Stimulated activated memory B cell treated with anti-CD40 and anti-IgM and Interleukin-4, amounts not matched to agents 10 μg/mL and 1 μg/mL and 100 μg/mL, for 72 hours (primary cell): ENCODE data around the gene PEX6.

Experiments used
- ATAC-seq: fragments of 150-1000 bp; cut with Tn5 transposase; 2 replicates; pipeline ENCODE4 v1.10.0; 2021
- H3K27ac Mint-ChIP-seq: one replicate; pipeline ENCODE4 v1.8.0; 2022; ENCODE audit warnings: mild to moderate bottlenecking, mixed read lengths
- H3K27me3 Mint-ChIP-seq: one replicate; pipeline ENCODE4 v1.8.0; 2022; ENCODE audit warnings: mixed read lengths
- H3K36me3 Mint-ChIP-seq: one replicate; pipeline ENCODE4 v1.8.0; 2022; ENCODE audit warnings: mixed read lengths
- H3K4me1 Mint-ChIP-seq: one replicate; pipeline ENCODE4 v1.8.0; 2022; ENCODE audit warnings: mixed read lengths
- H3K4me3 Mint-ChIP-seq: one replicate; pipeline ENCODE4 v1.8.0; 2022; ENCODE audit warnings: mild to moderate bottlenecking, moderate library complexity, mixed read lengths
- H3K9me3 Mint-ChIP-seq: one replicate; pipeline ENCODE4 v1.8.0; 2022; ENCODE audit warnings: mixed read lengths

The PEX6 gene, protein sequence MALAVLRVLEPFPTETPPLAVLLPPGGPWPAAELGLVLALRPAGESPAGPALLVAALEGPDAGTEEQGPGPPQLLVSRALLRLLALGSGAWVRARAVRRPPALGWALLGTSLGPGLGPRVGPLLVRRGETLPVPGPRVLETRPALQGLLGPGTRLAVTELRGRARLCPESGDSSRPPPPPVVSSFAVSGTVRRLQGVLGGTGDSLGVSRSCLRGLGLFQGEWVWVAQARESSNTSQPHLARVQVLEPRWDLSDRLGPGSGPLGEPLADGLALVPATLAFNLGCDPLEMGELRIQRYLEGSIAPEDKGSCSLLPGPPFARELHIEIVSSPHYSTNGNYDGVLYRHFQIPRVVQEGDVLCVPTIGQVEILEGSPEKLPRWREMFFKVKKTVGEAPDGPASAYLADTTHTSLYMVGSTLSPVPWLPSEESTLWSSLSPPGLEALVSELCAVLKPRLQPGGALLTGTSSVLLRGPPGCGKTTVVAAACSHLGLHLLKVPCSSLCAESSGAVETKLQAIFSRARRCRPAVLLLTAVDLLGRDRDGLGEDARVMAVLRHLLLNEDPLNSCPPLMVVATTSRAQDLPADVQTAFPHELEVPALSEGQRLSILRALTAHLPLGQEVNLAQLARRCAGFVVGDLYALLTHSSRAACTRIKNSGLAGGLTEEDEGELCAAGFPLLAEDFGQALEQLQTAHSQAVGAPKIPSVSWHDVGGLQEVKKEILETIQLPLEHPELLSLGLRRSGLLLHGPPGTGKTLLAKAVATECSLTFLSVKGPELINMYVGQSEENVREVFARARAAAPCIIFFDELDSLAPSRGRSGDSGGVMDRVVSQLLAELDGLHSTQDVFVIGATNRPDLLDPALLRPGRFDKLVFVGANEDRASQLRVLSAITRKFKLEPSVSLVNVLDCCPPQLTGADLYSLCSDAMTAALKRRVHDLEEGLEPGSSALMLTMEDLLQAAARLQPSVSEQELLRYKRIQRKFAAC

DNA sequence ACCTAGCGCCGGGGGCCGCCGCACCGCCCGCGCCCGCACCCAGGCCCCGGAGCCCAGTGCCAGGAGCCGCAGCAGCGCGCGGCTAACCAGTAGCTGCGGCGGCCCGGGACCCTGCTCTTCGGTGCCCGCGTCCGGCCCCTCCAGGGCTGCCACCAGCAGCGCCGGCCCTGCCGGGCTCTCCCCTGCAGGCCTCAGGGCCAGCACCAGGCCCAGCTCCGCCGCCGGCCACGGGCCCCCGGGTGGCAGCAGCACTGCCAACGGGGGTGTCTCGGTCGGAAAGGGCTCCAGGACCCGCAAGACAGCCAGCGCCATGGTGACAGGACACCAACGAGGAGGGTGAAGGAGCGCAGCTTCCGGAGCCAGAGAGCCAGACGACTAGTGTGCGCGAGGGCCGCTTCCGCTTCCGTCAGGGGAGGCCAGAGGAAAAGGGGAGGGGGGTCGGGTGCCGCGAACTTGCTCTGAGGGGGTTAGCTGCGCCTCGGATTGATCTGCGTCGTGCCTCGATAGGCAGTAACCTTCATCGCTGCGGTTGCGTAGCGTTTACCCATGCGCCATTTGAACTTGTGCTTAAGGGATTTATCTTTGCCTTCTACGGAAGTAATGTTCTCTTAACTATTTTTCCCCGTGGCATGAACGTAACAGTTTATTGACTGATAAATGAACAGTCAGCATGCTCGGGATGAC is at the start of gene PEX6:
Gene PEX6, minus strand, starts transcription at position 343 of the 684 bp plus-strand sequence. Its CDS starts 31 bp downstream, at position 312.
- peak; percentile 99 for ATAC-seq
- H3K4me1 Mint-ChIP-seq: peaks cover 47% of the 10 kb centered on the region
- no peaks in the 10 kb centered on the region for H3K27me3 Mint-ChIP-seq
- peaks cover 7% of the 10 kb centered on the region for H3K36me3 Mint-ChIP-seq
- H3K4me3 Mint-ChIP-seq: peak within 1 kb of the TSS; percentile 84
- H3K27ac Mint-ChIP-seq: peak within 1 kb of the TSS; percentile 93
- no peaks in the 10 kb centered on the region for H3K9me3 Mint-ChIP-seq

DNA sequence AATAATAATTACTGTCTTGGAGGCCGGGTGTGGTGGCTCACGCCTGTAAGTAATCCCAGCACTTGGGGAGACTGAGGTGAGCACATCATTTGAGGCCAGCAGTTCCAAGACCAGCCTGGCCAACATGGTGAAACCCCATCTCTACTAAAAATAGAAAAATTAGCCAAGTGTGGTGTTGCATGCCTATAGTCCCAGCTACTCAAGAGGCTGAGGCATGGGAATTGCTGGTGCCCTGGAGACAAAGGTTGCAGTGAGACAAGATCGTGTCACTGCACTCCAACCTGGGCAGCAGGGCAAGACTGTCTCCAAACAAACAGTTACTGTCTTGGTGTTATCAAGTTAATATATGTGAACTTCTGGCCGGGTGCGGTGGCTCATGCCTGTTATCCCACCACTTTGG is 47.4 kb upstream of the PEX6 start:
- no peaks in the 10 kb centered on the region for H3K27me3 Mint-ChIP-seq
- H3K4me3 Mint-ChIP-seq: no peak overlapping the region
- ATAC-seq: no peak
- H3K4me1 Mint-ChIP-seq: peaks cover 16% of the 10 kb centered on the region
- peaks cover 53% of the 10 kb centered on the region for H3K36me3 Mint-ChIP-seq
- no peak overlapping the region for H3K27ac Mint-ChIP-seq
- no peaks in the 10 kb centered on the region for H3K9me3 Mint-ChIP-seq

DNA sequence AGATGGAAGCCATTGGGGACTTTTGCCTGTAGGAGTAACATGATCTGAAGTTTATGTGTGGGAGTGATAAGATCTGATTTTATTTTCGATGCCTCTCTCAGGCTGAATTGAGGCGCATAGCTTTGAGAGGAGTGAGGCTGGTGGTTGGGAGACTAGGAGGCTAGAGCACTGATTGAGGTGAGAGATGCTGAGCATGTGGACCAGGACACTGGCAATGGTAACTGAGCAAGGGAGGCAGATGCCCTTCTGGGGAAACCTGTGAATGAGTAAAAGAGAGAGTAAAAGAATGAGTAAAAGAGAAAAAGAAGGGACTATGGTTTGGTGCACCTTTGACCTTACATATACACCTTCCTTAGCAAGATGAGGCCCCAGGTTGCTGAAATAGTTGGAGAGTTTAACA is 45.5 kb upstream of the PEX6 start:
- peaks cover 23% of the 10 kb centered on the region for H3K4me1 Mint-ChIP-seq
- H3K9me3 Mint-ChIP-seq: no peaks in the 10 kb centered on the region
- no peak overlapping the region for H3K4me3 Mint-ChIP-seq
- H3K27ac Mint-ChIP-seq: no peak overlapping the region
- no peak for ATAC-seq
- H3K27me3 Mint-ChIP-seq: no peaks in the 10 kb centered on the region
- H3K36me3 Mint-ChIP-seq: peaks cover 54% of the 10 kb centered on the region

DNA sequence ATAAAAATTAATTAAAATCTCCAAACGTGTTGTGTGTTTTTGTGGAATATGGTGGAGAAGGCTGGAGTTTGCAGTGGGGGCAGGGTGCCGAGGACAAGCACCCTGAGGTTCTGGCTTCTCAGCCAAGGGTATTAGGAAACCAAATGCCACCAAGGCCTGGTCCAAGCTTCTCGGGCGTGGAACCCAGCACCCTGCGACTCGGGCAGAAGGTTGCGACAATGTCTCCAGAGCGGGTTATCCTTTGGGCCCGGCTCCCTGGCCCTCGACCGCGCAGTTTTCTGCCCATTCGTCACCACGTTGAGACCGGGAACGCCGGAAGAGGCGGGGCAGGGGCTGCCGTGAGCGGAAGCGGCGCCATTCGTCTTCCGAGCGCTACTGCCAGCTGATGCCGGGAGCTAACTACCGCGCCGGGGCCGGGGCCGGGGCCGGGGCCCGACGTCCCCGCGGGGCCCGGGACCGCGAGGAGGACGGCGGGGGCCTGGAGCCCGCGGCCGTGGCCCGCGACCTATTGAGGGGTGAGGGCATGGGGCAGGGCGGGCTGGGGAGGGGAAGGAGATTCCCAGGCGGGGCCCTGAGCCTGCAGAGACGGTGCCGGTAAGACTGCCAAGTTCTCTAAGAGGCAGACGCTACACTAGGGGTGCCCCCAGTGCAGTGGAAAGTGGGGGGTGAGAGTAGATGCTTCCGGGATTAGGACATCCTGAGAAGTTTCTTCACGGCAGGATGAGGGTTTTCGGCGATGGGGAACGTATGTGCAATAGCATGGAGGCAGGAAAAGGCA is 42.5 kb upstream of the PEX6 start, which contains the start of gene RRP36:
Gene RRP36, plus strand, starts transcription at position 354 of the 778 bp plus-strand sequence. Its CDS starts 32 bp downstream, at position 386.
- Mint-ChIP-seq H3K27me3 (no peaks in the 10 kb centered on the region), H3K9me3 (no peaks in the 10 kb centered on the region), H3K27ac (peak within 1 kb of the TSS; percentile 96), H3K36me3 (peaks cover 53% of the 10 kb centered on the region), H3K4me1 (peaks cover 43% of the 10 kb centered on the region), H3K4me3 (peak within 1 kb of the TSS; percentile 99)
- peak; percentile 92 for ATAC-seq

DNA sequence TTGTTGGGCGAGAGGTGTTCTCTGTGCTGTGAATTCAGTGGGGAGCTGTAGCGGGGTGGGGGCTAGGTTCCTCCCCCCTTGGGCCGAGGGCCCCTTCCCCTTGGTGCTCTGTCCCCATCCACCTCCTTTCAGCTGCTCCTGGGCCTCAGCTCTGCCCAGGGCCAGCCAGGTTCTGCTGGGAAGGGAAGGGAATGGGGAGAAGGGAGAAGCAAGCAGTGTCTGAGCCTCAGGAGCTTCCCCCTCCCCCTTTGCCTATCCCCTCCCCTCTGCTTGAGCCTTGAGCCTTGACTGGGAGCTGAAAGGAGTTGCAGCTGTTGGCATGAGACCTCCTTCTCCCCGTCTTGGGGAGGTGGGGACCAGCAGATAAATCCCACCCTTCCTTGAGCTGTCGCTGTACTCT is 41.9 kb upstream of the PEX6 start:
- no peaks in the 10 kb centered on the region for H3K27me3 Mint-ChIP-seq
- peak overlapping the region; percentile 96 for H3K27ac Mint-ChIP-seq
- no peak for ATAC-seq
- no peaks in the 10 kb centered on the region for H3K9me3 Mint-ChIP-seq
- H3K4me1 Mint-ChIP-seq: peaks cover 49% of the 10 kb centered on the region
- peaks cover 47% of the 10 kb centered on the region for H3K36me3 Mint-ChIP-seq
- H3K4me3 Mint-ChIP-seq: peak overlapping the region; percentile 99

DNA sequence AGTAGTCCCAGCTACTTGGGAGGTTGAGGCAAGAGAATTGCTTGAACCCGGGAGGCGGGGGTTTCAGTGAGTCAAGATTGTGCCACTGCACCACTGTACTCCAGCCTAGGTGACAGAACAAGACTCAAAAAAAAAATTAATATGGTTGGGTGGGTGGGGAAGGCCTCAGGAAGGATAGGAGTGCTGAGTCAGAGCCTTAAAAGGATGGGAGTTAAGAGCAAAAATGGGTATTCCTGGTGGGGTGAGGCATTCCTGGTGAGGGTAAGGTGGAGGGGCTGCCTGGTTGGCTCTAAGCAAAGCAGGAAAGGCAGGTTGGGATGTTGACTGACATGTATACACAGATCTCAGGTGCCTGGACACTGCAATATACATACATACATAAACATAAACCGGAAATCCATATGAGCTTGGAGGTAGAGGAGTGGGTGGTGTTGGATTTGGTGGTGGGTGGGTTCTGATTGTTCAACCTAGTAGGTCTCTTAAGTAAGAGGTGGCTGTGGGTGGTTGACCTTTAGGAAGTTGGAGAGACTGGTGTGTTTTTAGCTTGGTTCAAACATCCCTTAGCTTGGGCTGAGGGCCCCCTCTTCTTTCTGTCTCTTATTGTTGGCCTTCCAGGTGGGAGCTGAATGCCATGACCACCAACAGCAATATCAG is 41.2 kb upstream of the PEX6 start:
- Mint-ChIP-seq H3K27ac (peak overlapping the region; percentile 5), H3K9me3 (no peaks in the 10 kb centered on the region), H3K4me1 (peaks cover 50% of the 10 kb centered on the region), H3K4me3 (peak overlapping the region; percentile 12), H3K27me3 (no peaks in the 10 kb centered on the region), H3K36me3 (peaks cover 44% of the 10 kb centered on the region)
- no peak for ATAC-seq

DNA sequence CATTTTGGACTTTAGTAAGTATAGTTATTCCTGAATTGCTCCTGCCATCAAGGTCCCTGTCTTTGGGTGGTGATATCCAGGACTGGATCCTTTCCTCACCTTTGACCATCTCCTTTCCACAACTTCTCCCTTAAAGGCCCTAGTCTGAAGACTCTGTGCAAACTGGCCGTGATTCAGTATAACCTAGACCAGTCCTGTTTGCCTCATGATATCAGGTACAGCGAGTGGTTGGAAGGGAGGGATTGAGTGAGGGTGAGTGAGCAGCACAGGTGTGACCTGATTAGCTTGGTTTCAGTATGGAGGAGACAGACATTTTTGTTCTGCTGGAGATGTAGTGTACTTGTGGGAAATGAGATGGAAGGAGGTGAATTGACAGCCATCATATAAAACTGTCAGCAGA is 40.2 kb upstream of the PEX6 start:
- H3K27ac Mint-ChIP-seq: no peak overlapping the region
- H3K4me3 Mint-ChIP-seq: no peak overlapping the region

DNA sequence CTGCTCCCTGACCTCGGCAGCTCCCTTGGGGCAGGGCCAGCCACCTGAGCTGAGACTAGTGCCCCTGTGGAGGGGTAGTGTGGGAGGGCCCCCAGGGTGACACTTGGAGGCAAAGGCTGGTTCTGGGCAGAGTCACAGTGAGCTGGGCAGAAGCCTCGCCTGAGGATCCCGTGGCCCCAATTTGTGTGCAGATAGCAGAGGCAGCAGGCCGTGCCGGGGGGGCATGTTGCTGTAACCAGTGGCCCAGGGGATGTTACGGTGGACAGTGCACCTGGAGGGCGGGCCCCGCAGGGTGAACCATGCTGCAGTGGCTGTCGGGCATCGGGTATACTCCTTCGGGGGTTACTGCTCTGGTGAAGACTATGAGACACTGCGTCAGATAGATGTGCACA is 38.0 kb upstream of the PEX6 start:
- Mint-ChIP-seq H3K4me3 (no peak overlapping the region), H3K9me3 (no peaks in the 10 kb centered on the region), H3K27ac (peak overlapping the region; percentile 6), H3K27me3 (no peaks in the 10 kb centered on the region), H3K36me3 (peaks cover 27% of the 10 kb centered on the region), H3K4me1 (peaks cover 66% of the 10 kb centered on the region)
- ATAC-seq: no peak

More for the DNA sequence above, 40.2 kb upstream of the PEX6 start:
- peaks cover 35% of the 10 kb centered on the region for H3K36me3 Mint-ChIP-seq
- H3K4me1 Mint-ChIP-seq: peaks cover 53% of the 10 kb centered on the region
- no peaks in the 10 kb centered on the region for H3K9me3 Mint-ChIP-seq
- no peaks in the 10 kb centered on the region for H3K27me3 Mint-ChIP-seq
- no peak for ATAC-seq

DNA sequence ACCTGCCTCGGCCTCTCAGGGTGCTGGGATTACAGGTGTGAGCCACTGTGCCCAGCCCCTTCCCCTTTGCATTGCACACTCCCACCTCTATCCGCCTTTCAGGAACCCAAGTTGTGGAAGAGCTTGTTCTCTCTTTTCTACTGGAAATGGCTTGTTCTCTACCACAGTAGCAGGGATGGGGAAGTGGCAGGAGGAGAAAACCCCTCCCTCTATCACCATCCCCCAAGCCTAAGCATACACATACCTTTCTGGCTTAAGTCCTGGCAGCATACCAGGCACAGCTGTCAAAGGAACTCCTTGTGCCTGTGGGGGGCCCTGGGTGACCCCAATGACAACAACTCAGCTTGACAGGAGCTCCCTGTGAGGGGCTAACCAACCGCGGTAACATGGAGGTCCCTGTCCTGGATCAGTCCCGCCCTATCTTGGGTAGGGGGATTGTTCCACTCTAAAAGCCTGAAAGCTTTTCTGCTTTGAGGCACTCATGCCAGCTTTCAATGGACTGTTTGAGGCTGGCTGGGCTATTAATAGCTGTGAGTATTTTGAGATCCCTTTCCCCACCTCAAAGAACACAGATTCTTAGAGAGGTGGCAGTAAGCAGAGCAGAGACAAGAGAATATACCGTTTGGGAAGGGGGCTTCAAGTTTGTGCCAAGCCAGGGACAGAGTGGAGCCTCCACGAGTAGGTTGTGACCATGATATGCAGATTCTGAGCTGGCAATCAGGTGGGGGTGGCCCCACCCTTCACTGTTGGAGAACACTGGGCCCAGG is 37.4 kb upstream of the PEX6 start:
- Mint-ChIP-seq H3K4me1 (peaks cover 71% of the 10 kb centered on the region), H3K4me3 (peak overlapping the region; percentile 14), H3K27ac (peak overlapping the region; percentile 6), H3K9me3 (no peaks in the 10 kb centered on the region), H3K27me3 (no peaks in the 10 kb centered on the region), H3K36me3 (peaks cover 33% of the 10 kb centered on the region)
- no peak for ATAC-seq

DNA sequence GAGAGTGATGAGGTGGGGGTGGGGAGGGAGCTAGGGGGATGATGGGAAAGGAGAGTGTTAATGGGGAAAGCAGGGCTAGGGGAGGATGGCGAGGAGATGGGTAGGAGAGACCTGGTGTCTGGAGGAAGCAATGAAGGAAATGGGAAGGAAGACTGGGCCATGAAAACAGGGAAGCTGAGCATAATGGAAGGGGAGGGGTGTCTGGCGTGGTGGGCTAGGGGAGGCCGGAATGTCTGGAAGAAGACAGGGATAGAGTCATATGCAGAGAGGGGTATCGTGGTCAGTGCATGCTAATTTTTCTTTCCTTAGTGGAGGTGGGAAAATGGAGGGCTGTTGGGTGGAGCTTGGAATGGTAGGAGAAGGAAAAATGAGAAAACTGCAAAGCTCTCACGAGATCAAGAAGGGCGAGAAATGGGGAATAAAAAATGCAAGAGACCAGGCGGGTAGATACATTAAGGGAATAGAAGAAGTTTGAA is 35.5 kb upstream of the PEX6 start:
- ATAC-seq: no peak
- peaks cover 33% of the 10 kb centered on the region for H3K36me3 Mint-ChIP-seq
- peak overlapping the region; percentile 92 for H3K4me3 Mint-ChIP-seq
- peak overlapping the region; percentile 83 for H3K27ac Mint-ChIP-seq
- no peaks in the 10 kb centered on the region for H3K9me3 Mint-ChIP-seq
- no peaks in the 10 kb centered on the region for H3K27me3 Mint-ChIP-seq
- H3K4me1 Mint-ChIP-seq: peaks cover 65% of the 10 kb centered on the region

DNA sequence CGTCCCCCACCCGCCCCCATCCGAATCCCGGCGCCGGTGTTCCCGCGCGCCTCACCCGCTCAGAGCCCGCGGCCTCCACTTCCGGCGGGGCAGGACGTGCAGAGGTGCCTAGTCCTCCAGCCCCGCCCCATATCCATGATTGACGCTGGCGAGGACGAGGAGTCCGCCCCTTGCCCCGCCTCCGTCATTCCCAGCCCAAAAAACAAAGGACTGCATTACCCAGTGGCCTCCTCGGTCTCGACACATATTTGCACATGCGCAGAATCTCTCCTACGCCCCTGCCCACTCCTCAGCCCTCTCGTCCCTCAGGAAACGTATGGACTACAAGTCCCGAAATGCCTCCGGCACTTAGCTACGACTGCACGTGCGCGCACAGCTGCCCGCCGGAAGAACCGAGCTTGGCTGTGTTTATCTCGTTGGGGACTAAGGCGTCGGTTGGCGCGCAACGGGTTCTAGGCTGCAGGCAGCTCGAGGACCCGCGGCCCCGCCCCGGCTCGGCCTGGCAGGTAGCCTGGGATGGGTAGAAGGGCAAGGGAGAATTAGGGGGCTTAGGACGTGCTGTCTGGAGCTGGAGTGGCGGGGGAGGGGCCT is 35.0 kb upstream of the PEX6 start, which contains the start of the genes KLHDC3 and MEA1:
Gene KLHDC3, plus strand, starts transcription at position 407 of the 591 bp plus-strand sequence. CDS start 2,944 bp downstream, outside the sequence.
Gene MEA1, minus strand, starts transcription at position 104 of the 591 bp plus-strand sequence. CDS start 133 bp downstream, outside the sequence.
- H3K9me3 Mint-ChIP-seq: no peaks in the 10 kb centered on the region
- H3K4me1 Mint-ChIP-seq: peaks cover 65% of the 10 kb centered on the region
- H3K27ac Mint-ChIP-seq: peak within 1 kb of the TSS; percentile 83
- ATAC-seq: peak; percentile 99
- H3K4me3 Mint-ChIP-seq: peak within 1 kb of the TSS; percentile 92
- no peaks in the 10 kb centered on the region for H3K27me3 Mint-ChIP-seq
- H3K36me3 Mint-ChIP-seq: peaks cover 28% of the 10 kb centered on the region

DNA sequence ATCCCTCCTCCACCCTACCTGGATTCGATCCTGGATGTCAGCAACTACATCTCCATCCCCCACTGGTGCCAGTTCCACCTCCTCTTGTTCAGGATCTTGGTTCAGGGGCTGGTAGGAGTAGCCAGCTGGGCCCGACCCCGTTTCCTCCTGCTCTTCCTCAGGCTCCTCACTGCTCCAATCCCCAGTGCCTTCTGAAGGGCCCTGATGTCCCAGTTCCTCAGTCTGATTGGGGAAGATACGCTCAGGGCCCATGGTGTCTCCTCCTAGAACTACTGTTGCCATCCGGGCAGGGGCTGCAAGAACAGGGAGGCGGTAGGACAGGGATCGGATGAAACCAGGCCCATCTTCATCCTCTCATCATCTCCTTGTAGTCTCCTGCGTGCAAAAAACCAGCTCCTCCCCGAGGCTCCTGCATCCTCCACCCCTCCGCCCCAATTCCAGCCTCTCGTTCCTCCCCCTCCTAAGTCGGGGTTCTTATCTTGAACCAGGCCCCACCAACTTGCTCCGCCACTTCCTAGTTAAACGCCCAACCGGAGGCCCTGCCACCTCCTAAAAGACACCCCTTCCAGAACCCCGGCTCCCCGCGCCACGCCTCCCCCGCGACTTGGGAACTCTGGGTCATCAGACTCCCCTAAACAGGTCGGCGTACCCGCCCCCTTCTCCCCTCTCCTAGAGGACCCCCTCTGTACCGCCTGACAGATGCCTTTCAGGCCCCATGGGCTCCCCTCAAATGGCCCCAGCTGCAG is 34.3 kb upstream of the PEX6 start:
- Mint-ChIP-seq H3K27me3 (no peaks in the 10 kb centered on the region), H3K27ac (peak overlapping the region; percentile 83), H3K4me3 (peak overlapping the region; percentile 92), H3K4me1 (peaks cover 68% of the 10 kb centered on the region), H3K36me3 (peaks cover 21% of the 10 kb centered on the region), H3K9me3 (no peaks in the 10 kb centered on the region)
- no peak for ATAC-seq
